PFSK-1 (cell line): ENCODE measurements around the gene CENPC.

Source experiments
- POLR2AphosphoS5 ChIP-seq: IDR thresholded peaks from 2 replicates; pipeline ENCODE4 v1.6.1; 2012; ENCODE audit warnings: low read depth, mild to moderate bottlenecking, control low read depth, low read length, moderate library complexity
- SIN3A ChIP-seq: IDR thresholded peaks from 2 replicates; pipeline ENCODE4 v1.6.1; 2012; ENCODE audit warnings: mild to moderate bottlenecking, low read length, moderate library complexity, borderline replicate concordance; ENCODE audit not compliant: insufficient read depth
- TAF1 ChIP-seq: IDR thresholded peaks from 2 replicates; pipeline ENCODE4 v1.6.1; 2012; ENCODE audit warnings: low read length, control low read depth, borderline replicate concordance; ENCODE audit not compliant: insufficient read depth
- TF ChIP-seq, protein P1 (sequence below), 2 experiments: IDR thresholded peaks; 2 replicates each; pipeline versions ENCODE4 v1.6.1 to v1.8.0; 2011 to 2012; ENCODE audit warnings: low read depth in 2 of 2, low read length in 2 of 2, control low read depth in 1 of 2, inconsistent platforms in 1 of 2, mild to moderate bottlenecking in 1 of 2, moderate library complexity in 1 of 2; ENCODE audit not compliant: insufficient read depth in 1 of 2

DNA sequence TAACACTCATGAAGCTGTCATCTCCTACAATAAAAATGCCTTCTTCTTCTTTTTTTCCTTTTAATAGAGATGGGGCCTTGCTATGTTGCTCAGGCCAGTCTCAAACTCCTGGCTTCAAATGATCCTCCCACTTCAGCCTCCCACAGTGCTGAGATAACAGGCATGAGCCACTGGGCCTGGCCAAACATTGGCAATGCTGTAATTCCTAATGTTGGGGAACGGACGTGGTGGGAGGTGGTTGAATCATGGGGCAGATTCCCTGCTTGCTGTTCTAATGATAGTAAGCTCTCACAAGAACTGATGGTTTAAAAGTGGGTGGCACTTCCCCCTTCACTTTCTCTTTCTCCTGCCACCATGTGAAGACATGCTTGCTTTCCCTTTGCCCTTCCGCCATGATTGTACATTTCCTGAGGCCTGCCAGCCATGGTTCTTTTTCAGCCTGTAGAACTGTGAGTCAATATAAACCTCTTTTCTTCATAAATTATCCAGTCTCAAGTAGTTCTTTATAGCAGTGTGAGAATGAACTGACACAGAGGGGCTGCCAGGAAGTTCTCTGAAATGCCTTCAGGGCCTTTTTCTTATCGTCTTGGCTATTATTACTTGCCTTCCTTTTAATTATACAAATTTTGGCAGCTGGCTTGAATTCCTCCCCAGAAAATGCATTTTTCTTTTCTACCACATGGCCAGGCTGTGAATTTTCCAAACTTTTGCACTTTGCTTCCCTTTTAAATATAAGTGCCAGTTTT lies 93.0 kb downstream of the CENPC start:
- TF ChIP-seq SIN3A (no peak), POLR2AphosphoS5 (no peak), TAF1 (no peak)
- TF ChIP-seq, protein P1, sequence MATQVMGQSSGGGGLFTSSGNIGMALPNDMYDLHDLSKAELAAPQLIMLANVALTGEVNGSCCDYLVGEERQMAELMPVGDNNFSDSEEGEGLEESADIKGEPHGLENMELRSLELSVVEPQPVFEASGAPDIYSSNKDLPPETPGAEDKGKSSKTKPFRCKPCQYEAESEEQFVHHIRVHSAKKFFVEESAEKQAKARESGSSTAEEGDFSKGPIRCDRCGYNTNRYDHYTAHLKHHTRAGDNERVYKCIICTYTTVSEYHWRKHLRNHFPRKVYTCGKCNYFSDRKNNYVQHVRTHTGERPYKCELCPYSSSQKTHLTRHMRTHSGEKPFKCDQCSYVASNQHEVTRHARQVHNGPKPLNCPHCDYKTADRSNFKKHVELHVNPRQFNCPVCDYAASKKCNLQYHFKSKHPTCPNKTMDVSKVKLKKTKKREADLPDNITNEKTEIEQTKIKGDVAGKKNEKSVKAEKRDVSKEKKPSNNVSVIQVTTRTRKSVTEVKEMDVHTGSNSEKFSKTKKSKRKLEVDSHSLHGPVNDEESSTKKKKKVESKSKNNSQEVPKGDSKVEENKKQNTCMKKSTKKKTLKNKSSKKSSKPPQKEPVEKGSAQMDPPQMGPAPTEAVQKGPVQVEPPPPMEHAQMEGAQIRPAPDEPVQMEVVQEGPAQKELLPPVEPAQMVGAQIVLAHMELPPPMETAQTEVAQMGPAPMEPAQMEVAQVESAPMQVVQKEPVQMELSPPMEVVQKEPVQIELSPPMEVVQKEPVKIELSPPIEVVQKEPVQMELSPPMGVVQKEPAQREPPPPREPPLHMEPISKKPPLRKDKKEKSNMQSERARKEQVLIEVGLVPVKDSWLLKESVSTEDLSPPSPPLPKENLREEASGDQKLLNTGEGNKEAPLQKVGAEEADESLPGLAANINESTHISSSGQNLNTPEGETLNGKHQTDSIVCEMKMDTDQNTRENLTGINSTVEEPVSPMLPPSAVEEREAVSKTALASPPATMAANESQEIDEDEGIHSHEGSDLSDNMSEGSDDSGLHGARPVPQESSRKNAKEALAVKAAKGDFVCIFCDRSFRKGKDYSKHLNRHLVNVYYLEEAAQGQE (IDR thresholded peaks at IDR 0.05; ENCODE audit: insufficient read depth in 1 of 2, low read depth in 2 of 2, low read length in 2 of 2), result no peak
